ENCODE data around the gene THBD.

The THBD gene

GRCh38 chr20:23007886-23008655 lies 41.4 kb downstream of the THBD start:
- no peak for DNase-seq

DNA sequence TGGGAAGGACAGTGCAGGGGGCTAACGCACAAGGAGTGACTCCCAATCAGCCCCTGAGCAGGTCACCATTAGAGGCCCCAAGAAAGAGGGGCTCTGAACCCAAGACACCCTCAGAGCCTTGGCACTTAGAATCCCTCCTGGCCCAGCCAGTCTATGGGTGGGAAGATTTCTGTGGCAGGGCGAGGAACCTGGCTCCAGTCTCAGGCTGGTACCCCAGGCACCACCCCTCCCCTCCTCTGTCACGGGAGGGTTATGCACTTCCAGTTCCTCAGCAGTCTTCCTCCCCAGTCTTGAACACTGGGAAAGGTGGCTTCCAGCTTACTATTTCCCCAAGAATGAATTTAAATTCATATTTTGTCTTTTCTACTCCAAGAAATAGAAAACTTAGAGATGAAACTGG lies 42.0 kb downstream of the THBD start:
- DNase-seq = no peak

- no peak for DNase-seq
These were observed 43.7 kb downstream of the THBD start for GRCh38 chr20:23005776-23006175.

DNA sequence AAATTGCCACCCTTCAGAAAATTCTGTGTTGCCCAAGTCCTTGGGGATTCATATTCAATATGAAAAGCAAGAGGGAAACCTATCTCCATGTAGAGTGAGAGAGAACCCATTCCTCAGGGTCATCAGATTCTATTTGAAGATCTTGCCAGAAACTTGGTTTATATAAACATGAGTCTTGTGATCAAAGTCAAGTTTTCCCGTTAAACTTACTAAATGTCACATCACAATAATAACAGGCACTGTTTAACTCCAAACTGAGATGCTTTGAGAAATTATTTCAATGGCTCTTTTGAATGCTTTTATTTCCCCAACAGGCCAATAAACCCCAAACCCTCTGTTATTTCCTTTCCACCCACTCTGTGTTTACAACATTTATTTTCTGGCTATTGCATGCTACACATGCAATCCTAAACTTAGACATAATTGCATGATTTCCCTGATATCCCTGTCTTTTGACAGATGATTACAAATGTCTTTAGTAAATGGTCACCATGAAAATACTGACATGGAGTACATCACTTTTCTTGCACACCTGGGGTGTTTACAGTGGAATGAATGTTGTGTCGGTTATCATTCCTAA lies 45.5 kb downstream of the THBD start:
- no peak for DNase-seq

GRCh38 chr20:23003077-23003635 lies 46.3 kb downstream of the THBD start:
- no peak for DNase-seq

- no peak for DNase-seq
These were observed 47.2 kb downstream of the THBD start for GRCh38 chr20:23002276-23002675.

DNA sequence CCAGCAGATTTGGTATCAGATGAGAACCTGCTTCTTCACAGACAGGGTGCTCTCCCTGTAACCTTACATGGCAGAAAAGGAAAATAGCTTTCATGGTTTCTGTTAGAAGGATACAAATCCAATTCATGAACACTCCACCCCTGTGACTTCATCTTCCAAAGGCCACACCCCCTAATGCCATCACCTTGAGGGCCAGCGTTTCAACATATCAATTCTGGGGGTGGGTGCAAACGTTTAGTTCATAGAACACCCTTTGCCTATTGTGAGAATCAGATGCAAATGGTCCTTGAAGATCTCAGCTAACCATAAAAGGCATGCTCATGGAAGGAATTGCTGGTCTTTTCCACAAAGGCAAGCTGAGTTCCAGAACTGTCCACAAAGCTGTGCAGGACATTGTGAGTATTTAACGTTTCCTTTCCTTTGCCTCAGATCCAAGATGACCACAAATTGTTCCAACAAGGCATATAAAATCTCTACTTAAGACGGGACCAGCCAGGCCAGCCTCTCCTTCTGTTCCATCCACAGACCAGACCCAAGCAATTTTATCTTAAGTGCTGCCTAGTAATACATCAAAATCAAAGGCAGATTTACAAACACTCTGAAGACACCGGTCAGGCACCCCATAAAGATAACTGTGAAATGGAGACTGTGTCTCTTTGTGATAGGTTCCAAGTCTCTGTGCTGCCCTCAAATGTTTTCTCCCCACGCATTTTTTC lies 49.1 kb downstream of the THBD start:
- no peak for DNase-seq

GRCh38 chr20:22999756-23000155 lies 49.7 kb downstream of the THBD start:
- DNase-seq = no peak

DNA sequence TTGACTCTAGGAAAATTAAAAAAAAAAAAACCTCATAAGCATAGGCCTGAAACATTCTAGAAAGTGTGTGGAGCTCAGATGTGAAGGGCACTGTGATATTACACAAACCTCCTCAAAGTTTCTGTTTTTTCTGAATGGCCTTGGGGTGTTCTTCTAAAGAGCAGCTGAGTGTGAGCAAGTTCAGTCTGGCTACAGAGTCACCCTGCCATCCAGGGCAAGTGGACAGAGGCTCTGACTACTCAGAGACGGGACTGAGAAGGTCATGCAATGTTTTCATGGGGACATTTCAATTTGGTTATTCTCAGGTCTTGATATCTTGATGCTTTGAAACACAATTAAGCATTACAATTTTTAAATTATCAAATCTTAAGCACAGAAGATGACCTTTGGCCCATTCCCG lies 51.0 kb downstream of the THBD start:
- no peak for DNase-seq

DNA sequence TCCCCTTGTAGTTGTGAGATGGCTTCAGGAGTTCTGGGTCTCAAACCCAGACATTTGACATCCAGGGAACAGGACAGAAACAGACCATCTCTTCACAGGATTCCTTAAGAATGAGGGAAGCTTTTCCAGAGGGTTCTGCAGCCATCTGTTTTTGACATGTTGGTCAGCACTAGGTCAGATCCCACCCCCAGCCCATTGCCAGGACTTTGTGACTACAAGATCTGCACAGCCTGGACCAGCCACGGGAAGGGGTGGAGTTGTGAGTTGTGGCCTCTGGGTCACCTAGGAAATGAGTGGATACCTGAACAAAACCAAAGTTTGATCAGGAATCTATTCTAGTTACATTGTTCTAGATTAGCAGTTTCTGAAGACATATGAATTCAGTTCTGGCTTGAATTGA lies 53.5 kb downstream of the THBD start:
- DNase-seq = no peak
